ENCODE results near the gene MPRIP. TPM values are rescaled to one million over a fixed set of nuclear protein-coding genes. Genes with fewer than 3 reads are reported as not detected.

The MPRIP gene
- total RNA-seq, 4 donors from 2014 or later, result 68.7 to 168 (median 99.7) TPM

DNA sequence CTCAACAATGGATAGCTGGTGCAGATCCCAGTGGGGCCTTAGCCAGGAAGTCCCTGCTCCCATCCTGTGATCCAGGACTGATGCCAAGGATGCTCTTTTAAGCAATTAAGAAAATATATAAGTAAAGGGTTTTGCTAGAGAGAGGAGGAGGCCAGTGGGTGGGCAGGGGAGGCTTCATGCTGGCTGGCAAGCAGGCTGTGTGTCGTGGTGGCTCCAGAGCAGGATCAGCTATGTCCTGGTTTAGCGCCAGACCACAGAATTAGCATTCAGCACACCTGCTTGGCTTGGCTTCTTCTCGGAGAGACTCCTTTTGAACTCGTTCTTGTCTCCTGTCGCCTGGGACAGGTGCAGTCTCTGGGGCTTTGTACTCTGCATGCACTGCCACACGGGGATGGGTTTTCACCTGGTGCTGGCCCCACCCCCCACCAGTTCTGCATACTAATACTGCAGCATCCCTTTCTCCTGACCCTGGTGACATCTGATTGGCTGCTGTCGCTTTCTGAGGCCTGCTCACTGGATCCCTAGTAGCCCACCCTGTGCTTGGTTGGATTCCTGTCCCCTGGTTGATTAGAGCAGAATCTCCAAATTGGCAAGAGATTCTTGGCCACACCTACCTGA, 97.8 kb downstream of the MPRIP start:
- TF ChIP-seq, protein P1, sequence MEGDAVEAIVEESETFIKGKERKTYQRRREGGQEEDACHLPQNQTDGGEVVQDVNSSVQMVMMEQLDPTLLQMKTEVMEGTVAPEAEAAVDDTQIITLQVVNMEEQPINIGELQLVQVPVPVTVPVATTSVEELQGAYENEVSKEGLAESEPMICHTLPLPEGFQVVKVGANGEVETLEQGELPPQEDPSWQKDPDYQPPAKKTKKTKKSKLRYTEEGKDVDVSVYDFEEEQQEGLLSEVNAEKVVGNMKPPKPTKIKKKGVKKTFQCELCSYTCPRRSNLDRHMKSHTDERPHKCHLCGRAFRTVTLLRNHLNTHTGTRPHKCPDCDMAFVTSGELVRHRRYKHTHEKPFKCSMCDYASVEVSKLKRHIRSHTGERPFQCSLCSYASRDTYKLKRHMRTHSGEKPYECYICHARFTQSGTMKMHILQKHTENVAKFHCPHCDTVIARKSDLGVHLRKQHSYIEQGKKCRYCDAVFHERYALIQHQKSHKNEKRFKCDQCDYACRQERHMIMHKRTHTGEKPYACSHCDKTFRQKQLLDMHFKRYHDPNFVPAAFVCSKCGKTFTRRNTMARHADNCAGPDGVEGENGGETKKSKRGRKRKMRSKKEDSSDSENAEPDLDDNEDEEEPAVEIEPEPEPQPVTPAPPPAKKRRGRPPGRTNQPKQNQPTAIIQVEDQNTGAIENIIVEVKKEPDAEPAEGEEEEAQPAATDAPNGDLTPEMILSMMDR (IDR thresholded peaks at IDR 0.05; ENCODE audit: low read depth), result no peak

DNA sequence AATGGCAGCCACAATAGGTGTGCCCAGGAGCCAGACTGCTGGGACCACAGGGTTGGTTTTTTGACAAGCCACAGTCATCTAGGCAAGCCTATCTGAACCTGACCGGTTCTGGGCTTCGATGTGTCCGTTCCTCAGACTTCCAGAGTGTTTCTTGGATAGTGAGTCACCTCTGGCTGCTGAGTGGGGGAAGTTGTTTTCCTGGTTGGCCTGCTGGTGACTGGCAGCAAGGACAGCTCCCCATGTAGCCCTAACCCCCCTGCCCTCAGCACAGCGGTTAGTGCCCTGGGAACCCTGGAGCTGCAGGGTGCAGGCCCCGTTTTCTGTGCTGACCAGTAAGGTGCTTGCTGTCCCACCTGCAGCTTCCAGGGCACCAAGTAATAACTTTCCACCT, 98.3 kb downstream of the MPRIP start:
- TF ChIP-seq, protein P1 (IDR thresholded peaks at IDR 0.05; ENCODE audit: low read depth), result no peak

DNA sequence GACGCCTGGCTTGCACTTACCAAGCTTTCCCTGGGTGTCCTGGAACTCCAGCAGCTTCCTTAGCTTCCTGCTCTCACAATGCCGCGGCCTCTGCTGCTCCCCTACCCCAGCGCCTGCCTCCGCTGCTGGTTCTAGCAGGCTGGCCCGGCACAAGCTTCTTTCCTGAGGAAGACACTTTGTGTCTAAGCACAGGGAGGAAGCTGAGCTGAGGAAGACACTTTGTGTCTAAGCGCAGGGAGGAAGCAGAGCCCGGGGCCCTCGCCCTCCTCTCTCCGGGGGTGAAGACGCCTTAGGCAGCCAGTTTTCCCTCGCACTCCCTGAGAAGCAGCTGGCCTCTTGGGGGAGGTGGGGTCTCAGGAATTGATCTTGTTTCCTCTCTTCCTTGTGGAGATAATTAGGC, 99.0 kb downstream of the MPRIP start:
- TF ChIP-seq, protein P1 (IDR thresholded peaks at IDR 0.05; ENCODE audit: low read depth), result no peak

DNA sequence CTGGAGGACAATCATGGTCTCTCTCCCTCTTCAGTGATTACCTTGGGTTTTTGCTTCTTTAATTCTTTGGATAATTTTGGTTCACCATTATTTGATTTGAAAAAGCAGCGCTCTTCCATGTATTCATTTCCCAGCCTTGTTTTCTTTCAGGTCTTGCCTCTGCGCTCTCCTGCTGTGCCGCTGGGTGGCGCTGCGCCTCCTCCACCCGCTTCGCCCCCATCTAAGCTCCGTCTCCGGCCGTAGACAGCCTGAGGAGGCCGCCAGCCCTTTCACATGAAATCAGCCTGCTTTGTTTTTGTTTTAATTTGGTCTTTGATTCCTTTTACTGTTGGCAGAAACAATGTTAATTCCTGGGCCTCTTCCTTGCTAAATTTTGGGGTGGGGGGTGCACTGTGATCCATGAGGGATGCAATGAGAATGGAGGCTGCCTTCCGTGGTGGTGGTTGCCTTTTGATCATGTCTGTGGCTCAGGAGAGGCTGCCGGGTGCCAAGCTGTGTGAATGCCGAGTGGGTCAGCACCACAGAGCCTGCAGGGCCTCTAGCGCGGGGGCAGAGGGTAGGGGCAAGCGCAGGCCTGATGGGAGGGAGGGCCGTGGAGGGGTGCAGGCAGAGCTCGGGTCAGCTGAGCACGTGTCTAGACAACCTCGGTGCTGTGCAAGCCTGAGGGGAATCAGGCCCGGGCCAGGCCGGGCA, 99.7 kb downstream of the MPRIP start:
- TF ChIP-seq, protein P1 (IDR thresholded peaks at IDR 0.05; ENCODE audit: low read depth), result no peak

DNA sequence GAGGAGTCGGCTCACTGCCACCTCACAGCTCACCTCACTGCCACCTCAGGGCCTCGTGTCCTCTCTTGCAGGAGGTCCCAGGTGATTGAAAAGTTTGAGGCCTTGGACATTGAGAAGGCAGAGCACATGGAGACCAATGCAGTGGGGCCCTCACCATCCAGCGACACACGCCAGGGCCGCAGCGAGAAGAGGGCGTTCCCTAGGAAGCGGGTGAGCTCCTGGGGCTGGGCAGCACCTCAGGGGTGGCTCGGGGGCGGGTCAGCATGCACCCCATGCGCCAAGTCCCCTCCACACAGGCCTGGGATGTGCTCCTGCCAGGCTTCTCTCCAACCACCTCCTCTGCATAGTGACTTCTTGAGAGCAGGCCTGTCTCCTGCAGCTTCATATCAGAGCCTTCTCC, 100.3 kb downstream of the MPRIP start:
- TF ChIP-seq, protein P1 (IDR thresholded peaks at IDR 0.05; ENCODE audit: low read depth), result no peak

DNA sequence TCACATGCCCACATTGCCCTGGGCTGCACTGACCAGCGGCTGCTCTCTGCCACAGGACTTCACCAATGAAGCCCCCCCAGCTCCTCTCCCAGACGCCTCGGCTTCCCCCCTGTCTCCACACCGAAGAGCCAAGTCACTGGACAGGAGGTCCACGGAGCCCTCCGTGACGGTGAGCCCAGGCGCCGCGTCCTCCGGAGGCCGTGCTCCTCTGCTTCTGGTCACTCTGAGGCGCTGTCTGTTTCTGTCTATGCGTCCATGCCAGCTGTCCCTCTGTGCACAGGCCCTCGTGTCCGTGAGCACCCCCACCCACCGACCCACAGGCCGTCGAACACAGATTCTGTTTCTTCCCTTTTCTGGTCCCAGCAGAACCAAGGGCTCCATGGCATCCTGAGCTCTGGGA, 101.2 kb downstream of the MPRIP start:
- TF ChIP-seq, protein P1 (IDR thresholded peaks at IDR 0.05; ENCODE audit: low read depth), result no peak

DNA sequence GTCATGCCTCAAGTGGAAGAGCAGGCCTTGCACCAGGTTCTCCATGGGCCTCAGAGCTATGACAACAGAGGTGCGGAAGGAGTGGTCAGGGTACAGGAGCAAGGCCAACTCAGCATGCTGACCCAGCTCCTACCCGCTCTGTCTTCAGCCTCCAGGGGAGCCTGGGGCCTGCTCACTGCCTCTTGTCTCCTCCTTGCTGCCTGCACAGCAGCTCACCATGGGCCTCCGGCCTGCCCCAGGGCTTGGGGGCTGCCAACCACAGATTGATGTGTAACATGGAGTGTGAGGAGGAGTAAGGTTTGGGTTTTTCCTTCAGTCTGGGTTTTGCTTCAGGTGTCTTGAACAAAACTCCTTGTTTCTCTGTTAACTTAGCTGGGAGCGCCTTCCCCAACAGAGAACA, 101.8 kb downstream of the MPRIP start:
- TF ChIP-seq, protein P1 (IDR thresholded peaks at IDR 0.05; ENCODE audit: low read depth), result no peak

Measured in subcutaneous adipose tissue (tissue), 4 donors.